Measurements from ENCODE around the gene ABCA12.

ABCA12 gene

GRCh38 chr2:215120401-215120800, 18.0 kb downstream of the ABCA12 start:
- no peak for DNase-seq (ENCODE audit: low read depth in 2 of 2, low spot score in 1 of 2)

GRCh38 chr2:215119847-215120246, 18.6 kb downstream of the ABCA12 start:
- DNase-seq (ENCODE audit: low read depth in 2 of 2, low spot score in 1 of 2), result no peak

GRCh38 chr2:215110918-215111317, 27.5 kb downstream of the ABCA12 start:
- no peak for DNase-seq (ENCODE audit: low read depth in 2 of 2, low spot score in 1 of 2)

- DNase-seq (ENCODE audit: low read depth in 2 of 2, low spot score in 1 of 2), result no peak
Measured at GRCh38 chr2:215107216-215108056, 31.0 kb downstream of the ABCA12 start.

- DNase-seq (ENCODE audit: low read depth in 2 of 2, low spot score in 1 of 2), result no peak
Measured at GRCh38 chr2:215105607-215106354, 32.6 kb downstream of the ABCA12 start.

GRCh38 chr2:215104226-215104625, 34.2 kb downstream of the ABCA12 start:
- no peak for DNase-seq (ENCODE audit: low read depth in 2 of 2, low spot score in 1 of 2)

GRCh38 chr2:215098875-215099274, 39.6 kb downstream of the ABCA12 start:
- DNase-seq (ENCODE audit: low read depth in 2 of 2, low spot score in 1 of 2), result no peak

GRCh38 chr2:215084080-215084479, 54.3 kb downstream of the ABCA12 start:
- DNase-seq (ENCODE audit: low read depth in 2 of 2, low spot score in 1 of 2), result no peak

GRCh38 chr2:215083146-215083545, 55.3 kb downstream of the ABCA12 start:
- no peak for DNase-seq (ENCODE audit: low read depth in 2 of 2, low spot score in 1 of 2)

GRCh38 chr2:215082446-215082845, 56.0 kb downstream of the ABCA12 start:
- no peak for DNase-seq (ENCODE audit: low read depth in 2 of 2, low spot score in 1 of 2)

- no peak for DNase-seq (ENCODE audit: low read depth in 2 of 2, low spot score in 1 of 2)
Measured at GRCh38 chr2:215080545-215080944, 57.9 kb downstream of the ABCA12 start.

- DNase-seq (ENCODE audit: low read depth in 2 of 2, low spot score in 1 of 2), result no peak
Measured at GRCh38 chr2:215071676-215072075, 66.8 kb downstream of the ABCA12 start.

GRCh38 chr2:215068399-215068798, 70.0 kb downstream of the ABCA12 start:
- DNase-seq (ENCODE audit: low read depth in 2 of 2, low spot score in 1 of 2), result no peak

- DNase-seq (ENCODE audit: low read depth in 2 of 2, low spot score in 1 of 2), result no peak
Measured at GRCh38 chr2:215066124-215066523, 72.3 kb downstream of the ABCA12 start.

- no peak for DNase-seq (ENCODE audit: low read depth in 2 of 2, low spot score in 1 of 2)
Measured at GRCh38 chr2:215063526-215063925, 74.9 kb downstream of the ABCA12 start.

GRCh38 chr2:215060861-215061536, 77.4 kb downstream of the ABCA12 start:
- DNase-seq (ENCODE audit: low read depth in 2 of 2, low spot score in 1 of 2), result no peak

- DNase-seq (ENCODE audit: low read depth in 2 of 2, low spot score in 1 of 2), result no peak
Measured at GRCh38 chr2:215059724-215060123, 78.7 kb downstream of the ABCA12 start.

GRCh38 chr2:215055891-215056290, 82.5 kb downstream of the ABCA12 start:
- no peak for DNase-seq (ENCODE audit: low read depth in 2 of 2, low spot score in 1 of 2)

- DNase-seq (ENCODE audit: low read depth in 2 of 2, low spot score in 1 of 2), result no peak
Measured at GRCh38 chr2:215052810-215053209, 85.6 kb downstream of the ABCA12 start.

GRCh38 chr2:215052404-215052803, 86.0 kb downstream of the ABCA12 start:
- no peak for DNase-seq (ENCODE audit: low read depth in 2 of 2, low spot score in 1 of 2)

GRCh38 chr2:215049341-215049740, 89.1 kb downstream of the ABCA12 start:
- no peak for DNase-seq (ENCODE audit: low read depth in 2 of 2, low spot score in 1 of 2)

GRCh38 chr2:215038421-215038820, 100.0 kb downstream of the ABCA12 start:
- DNase-seq (ENCODE audit: low read depth in 2 of 2, low spot score in 1 of 2), result no peak
